ENCODE data around the gene NUDT1. TPM values are rescaled to one million over a fixed set of nuclear protein-coding genes. Genes with fewer than 3 reads are reported as not detected.
"Not testable (repeated sequence)": the region's sequence is repeated elsewhere in the genome, so short reads cannot be mapped to it uniquely, and the experiment has no call there.

NUDT1 gene
- total RNA-seq, 1 donor from 2014 or later: 12.0 TPM

DNA sequence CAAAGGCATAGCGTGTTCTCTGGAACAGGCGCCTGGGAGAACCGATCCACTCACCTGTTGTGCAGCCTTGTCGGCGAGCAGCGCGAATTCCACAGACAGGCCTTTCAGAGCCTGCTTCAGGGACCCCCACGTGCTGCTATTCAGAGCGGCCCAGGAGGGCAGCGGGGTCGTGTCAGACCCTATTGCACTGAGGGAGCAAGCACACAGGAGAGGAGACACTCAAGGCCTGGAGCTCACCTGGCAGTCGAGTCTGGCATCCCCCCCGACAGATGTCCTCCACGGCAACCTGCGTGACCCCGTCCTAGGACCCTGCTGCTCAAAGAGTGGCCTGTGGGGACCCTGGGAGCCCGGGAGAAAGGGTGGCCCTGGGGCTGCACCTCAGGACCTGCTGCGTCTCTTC lies 21.1 kb downstream of the NUDT1 start:
- Histone ChIP-seq H4K20me1 (ENCODE audit: insufficient read depth, low read length) (peaks cover 7% of the 10 kb centered on the region), H3K27ac (ENCODE audit: low read depth, low read length) (no peak overlapping the region), H3K4me2 (ENCODE audit: low read length) (no peak overlapping the region), H3K9ac (ENCODE audit: low read length) (no peak overlapping the region), H3K4me1 (ENCODE audit: insufficient read depth, low read length) (peaks cover 5% of the 10 kb centered on the region), H3K36me3 (ENCODE audit: insufficient read depth, low read length) (peaks cover 2% of the 10 kb centered on the region), H3K4me3 (ENCODE audit: insufficient read depth, low read depth, low read length) (no peak overlapping the region), H3K79me2 (ENCODE audit: insufficient read depth, low read length) (no peaks in the 10 kb centered on the region), H3K27me3 (ENCODE audit: insufficient read depth, low read length) (no peaks in the 10 kb centered on the region), H3K9me3 (ENCODE audit: insufficient read depth, low read depth, low read length) (no peaks in the 10 kb centered on the region), H2AFZ (ENCODE audit: low read depth, low read length) (no peak overlapping the region)
- peaks cover 13% of the 10 kb centered on the region for H3K36me3 Mint-ChIP-seq (ENCODE audit: low read depth, unreplicated experiment)
- DNase-seq (ENCODE audit: low read depth): no peak
- TF ChIP-seq, protein P1, sequence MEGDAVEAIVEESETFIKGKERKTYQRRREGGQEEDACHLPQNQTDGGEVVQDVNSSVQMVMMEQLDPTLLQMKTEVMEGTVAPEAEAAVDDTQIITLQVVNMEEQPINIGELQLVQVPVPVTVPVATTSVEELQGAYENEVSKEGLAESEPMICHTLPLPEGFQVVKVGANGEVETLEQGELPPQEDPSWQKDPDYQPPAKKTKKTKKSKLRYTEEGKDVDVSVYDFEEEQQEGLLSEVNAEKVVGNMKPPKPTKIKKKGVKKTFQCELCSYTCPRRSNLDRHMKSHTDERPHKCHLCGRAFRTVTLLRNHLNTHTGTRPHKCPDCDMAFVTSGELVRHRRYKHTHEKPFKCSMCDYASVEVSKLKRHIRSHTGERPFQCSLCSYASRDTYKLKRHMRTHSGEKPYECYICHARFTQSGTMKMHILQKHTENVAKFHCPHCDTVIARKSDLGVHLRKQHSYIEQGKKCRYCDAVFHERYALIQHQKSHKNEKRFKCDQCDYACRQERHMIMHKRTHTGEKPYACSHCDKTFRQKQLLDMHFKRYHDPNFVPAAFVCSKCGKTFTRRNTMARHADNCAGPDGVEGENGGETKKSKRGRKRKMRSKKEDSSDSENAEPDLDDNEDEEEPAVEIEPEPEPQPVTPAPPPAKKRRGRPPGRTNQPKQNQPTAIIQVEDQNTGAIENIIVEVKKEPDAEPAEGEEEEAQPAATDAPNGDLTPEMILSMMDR (IDR thresholded peaks at IDR 0.05; ENCODE audit: insufficient read depth, low read depth, low read length): no peak
- no peak for TF ChIP-seq EZH2 (IDR thresholded peaks at IDR 0.05; ENCODE audit: insufficient read depth, low read length)
- H3K27ac Mint-ChIP-seq (ENCODE audit: unreplicated experiment): no peak overlapping the region
- no peak overlapping the region for H3K4me3 Mint-ChIP-seq (ENCODE audit: unreplicated experiment)
- H3K27me3 Mint-ChIP-seq (ENCODE audit: low read depth, unreplicated experiment): peaks cover 3% of the 10 kb centered on the region
- no peaks in the 10 kb centered on the region for H3K4me1 Mint-ChIP-seq (ENCODE audit: low read depth, unreplicated experiment)
- no peaks in the 10 kb centered on the region for H3K9me3 Mint-ChIP-seq (ENCODE audit: unreplicated experiment)
- FAIRE-seq: no peak

DNA sequence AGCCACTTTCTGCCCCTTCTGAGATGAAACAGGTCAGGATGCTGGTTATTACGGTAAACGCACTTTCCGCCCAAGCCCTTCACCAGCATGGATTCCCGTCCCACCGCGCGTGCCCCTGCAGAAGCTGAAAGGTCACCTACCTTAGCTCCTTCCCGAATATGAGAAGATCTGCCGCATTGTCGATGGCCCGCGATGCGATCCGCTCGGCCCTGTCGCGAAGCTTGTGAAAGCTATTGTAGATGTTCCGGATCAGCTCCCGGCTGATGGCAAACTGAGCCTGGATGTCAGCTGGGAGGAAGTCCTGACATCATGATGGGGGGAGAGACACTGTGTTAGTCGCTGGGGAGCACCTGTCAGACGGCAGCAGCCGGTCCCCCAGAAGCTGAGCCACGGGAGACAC lies 22.1 kb downstream of the NUDT1 start:
- Mint-ChIP-seq H3K4me1 (ENCODE audit: low read depth, unreplicated experiment) (no peaks in the 10 kb centered on the region), H3K36me3 (ENCODE audit: low read depth, unreplicated experiment) (peaks cover 13% of the 10 kb centered on the region), H3K27me3 (ENCODE audit: low read depth, unreplicated experiment) (peaks cover 3% of the 10 kb centered on the region), H3K4me3 (ENCODE audit: unreplicated experiment) (no peak overlapping the region), H3K27ac (ENCODE audit: unreplicated experiment) (no peak overlapping the region), H3K9me3 (ENCODE audit: unreplicated experiment) (no peaks in the 10 kb centered on the region)
- TF ChIP-seq EZH2 (IDR thresholded peaks at IDR 0.05; ENCODE audit: insufficient read depth, low read length): no peak
- TF ChIP-seq, protein P1 (IDR thresholded peaks at IDR 0.05; ENCODE audit: insufficient read depth, low read depth, low read length): no peak
- Histone ChIP-seq H3K4me1 (ENCODE audit: insufficient read depth, low read length) (peaks cover 5% of the 10 kb centered on the region), H3K27ac (ENCODE audit: low read depth, low read length) (no peak overlapping the region), H3K27me3 (ENCODE audit: insufficient read depth, low read length) (no peaks in the 10 kb centered on the region), H3K79me2 (ENCODE audit: insufficient read depth, low read length) (no peaks in the 10 kb centered on the region), H3K9me3 (ENCODE audit: insufficient read depth, low read depth, low read length) (no peaks in the 10 kb centered on the region), H3K4me2 (ENCODE audit: low read length) (no peak overlapping the region), H4K20me1 (ENCODE audit: insufficient read depth, low read length) (peaks cover 7% of the 10 kb centered on the region), H3K4me3 (ENCODE audit: insufficient read depth, low read depth, low read length) (no peak overlapping the region), H3K36me3 (ENCODE audit: insufficient read depth, low read length) (peaks cover 2% of the 10 kb centered on the region), H2AFZ (ENCODE audit: low read depth, low read length) (no peak overlapping the region), H3K9ac (ENCODE audit: low read length) (no peak overlapping the region)
- FAIRE-seq: no peak
- DNase-seq (ENCODE audit: low read depth): no peak

DNA sequence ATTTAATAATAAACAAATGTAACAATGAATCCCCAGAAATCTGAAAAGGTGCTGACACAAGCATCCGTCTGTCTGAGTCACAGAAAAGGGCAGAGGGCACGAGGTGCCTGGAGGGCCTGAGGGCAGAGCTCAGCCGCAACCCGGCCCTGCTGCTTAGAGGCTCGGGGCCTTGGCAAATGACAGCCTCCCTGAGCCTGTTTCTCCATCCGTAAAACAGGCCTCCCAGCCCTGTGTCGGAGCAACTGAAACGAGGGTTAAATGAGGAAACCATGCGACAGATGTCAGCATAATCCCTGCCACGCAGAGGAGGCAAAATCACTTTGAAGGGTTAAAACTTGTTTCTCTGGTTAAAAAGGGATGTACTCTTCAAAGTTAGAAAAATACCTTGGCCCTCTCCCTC lies 24.9 kb downstream of the NUDT1 start:
- peaks cover 12% of the 10 kb centered on the region for H3K4me1 ChIP-seq (ENCODE audit: insufficient read depth, low read length)
- peaks cover 3% of the 10 kb centered on the region for H3K4me1 Mint-ChIP-seq (ENCODE audit: low read depth, unreplicated experiment)
- no peak overlapping the region for H3K9ac ChIP-seq (ENCODE audit: low read length)
- H3K4me3 ChIP-seq (ENCODE audit: insufficient read depth, low read depth, low read length): no peak overlapping the region
- H3K36me3 ChIP-seq (ENCODE audit: insufficient read depth, low read length): peaks cover 2% of the 10 kb centered on the region
- H3K9me3 ChIP-seq (ENCODE audit: insufficient read depth, low read depth, low read length): no peaks in the 10 kb centered on the region
- FAIRE-seq (no peak), DNase-seq (ENCODE audit: low read depth) (no peak)
- no peaks in the 10 kb centered on the region for H3K79me2 ChIP-seq (ENCODE audit: insufficient read depth, low read length)
- H3K36me3 Mint-ChIP-seq (ENCODE audit: low read depth, unreplicated experiment): peaks cover 14% of the 10 kb centered on the region
- H3K9me3 Mint-ChIP-seq (ENCODE audit: unreplicated experiment): peaks cover 2% of the 10 kb centered on the region
- no peak overlapping the region for H3K27ac ChIP-seq (ENCODE audit: low read depth, low read length)
- H2AFZ ChIP-seq (ENCODE audit: low read depth, low read length): no peak overlapping the region
- TF ChIP-seq, protein P1 (IDR thresholded peaks at IDR 0.05; ENCODE audit: insufficient read depth, low read depth, low read length): no peak
- TF ChIP-seq EZH2 (IDR thresholded peaks at IDR 0.05; ENCODE audit: insufficient read depth, low read length): no peak
- H3K27me3 Mint-ChIP-seq (ENCODE audit: low read depth, unreplicated experiment): peaks cover 2% of the 10 kb centered on the region
- H3K27ac Mint-ChIP-seq (ENCODE audit: unreplicated experiment): no peak overlapping the region
- no peaks in the 10 kb centered on the region for H3K27me3 ChIP-seq (ENCODE audit: insufficient read depth, low read length)
- H3K4me2 ChIP-seq (ENCODE audit: low read length): peak overlapping the region; percentile 39
- H4K20me1 ChIP-seq (ENCODE audit: insufficient read depth, low read length): peaks cover 4% of the 10 kb centered on the region
- no peak overlapping the region for H3K4me3 Mint-ChIP-seq (ENCODE audit: unreplicated experiment)

DNA sequence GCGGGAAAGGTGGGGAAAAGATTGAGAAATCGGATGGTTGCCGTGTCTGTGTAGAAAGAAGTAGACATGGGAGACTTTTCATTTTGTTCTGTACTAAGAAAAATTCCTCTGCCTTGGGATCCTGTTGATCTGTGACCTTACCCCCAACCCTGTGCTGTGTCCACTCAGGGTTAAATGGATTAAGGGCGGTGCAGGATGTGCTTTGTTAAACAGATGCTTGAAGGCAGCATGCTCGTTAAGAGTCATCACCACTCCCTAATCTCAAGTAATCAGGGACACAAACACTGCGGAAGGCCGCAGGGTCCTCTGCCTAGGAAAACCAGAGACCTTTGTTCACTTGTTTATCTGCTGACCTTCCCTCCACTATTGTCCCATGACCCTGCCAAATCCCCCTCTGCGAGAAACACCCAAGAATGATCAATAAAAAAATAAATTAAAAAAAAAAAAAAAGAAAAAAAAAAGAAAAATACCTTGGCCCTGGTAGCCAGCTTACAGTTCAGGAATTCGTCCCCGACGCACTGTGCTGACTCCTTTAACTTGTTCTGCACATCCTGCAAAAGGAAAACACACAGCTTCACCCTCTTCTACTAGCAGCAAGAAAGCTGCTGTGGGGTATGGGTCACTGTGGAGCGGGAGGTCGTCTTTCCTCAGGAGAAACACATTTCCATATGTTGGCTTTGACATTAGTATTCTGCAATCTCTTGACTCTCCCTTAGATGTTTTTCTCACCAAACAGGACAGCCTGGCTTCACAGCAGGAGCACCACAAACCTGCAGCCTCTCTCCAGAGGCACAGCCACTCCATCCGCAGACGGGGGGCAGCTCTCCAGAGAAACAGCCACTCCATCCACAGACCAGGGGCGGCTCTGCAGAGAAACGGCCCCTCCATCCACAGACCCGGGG lies 27.3 kb downstream of the NUDT1 start:
- not testable (repeated sequence) for FAIRE-seq

More for the DNA sequence above, 27.3 kb downstream of the NUDT1 start:
- H3K9me3 Mint-ChIP-seq (ENCODE audit: unreplicated experiment); H3K4me1 Mint-ChIP-seq (ENCODE audit: low read depth, unreplicated experiment); H3K79me2 ChIP-seq (ENCODE audit: insufficient read depth, low read length); H3K27ac Mint-ChIP-seq (ENCODE audit: unreplicated experiment); H3K36me3 Mint-ChIP-seq (ENCODE audit: low read depth, unreplicated experiment); H3K27me3 ChIP-seq (ENCODE audit: insufficient read depth, low read length); H3K36me3 ChIP-seq (ENCODE audit: insufficient read depth, low read length); H3K27ac ChIP-seq (ENCODE audit: low read depth, low read length); H3K9me3 ChIP-seq (ENCODE audit: insufficient read depth, low read depth, low read length); H3K4me3 ChIP-seq (ENCODE audit: insufficient read depth, low read depth, low read length); H3K27me3 Mint-ChIP-seq (ENCODE audit: low read depth, unreplicated experiment); H4K20me1 ChIP-seq (ENCODE audit: insufficient read depth, low read length); H3K4me3 Mint-ChIP-seq (ENCODE audit: unreplicated experiment); H2AFZ ChIP-seq (ENCODE audit: low read depth, low read length): not testable (repeated sequence)
- H3K4me1 ChIP-seq (ENCODE audit: insufficient read depth, low read length): peaks cover 12% of the 10 kb centered on the region
- DNase-seq (ENCODE audit: low read depth): peak; percentile 26
- H3K9ac ChIP-seq (ENCODE audit: low read length): peak overlapping the region; percentile 22
- H3K4me2 ChIP-seq (ENCODE audit: low read length): peak overlapping the region; percentile 45

Measured in astrocyte (in vitro differentiated cells and primary cell).